ENCODE results near the gene FANCC.

FANCC gene, protein sequence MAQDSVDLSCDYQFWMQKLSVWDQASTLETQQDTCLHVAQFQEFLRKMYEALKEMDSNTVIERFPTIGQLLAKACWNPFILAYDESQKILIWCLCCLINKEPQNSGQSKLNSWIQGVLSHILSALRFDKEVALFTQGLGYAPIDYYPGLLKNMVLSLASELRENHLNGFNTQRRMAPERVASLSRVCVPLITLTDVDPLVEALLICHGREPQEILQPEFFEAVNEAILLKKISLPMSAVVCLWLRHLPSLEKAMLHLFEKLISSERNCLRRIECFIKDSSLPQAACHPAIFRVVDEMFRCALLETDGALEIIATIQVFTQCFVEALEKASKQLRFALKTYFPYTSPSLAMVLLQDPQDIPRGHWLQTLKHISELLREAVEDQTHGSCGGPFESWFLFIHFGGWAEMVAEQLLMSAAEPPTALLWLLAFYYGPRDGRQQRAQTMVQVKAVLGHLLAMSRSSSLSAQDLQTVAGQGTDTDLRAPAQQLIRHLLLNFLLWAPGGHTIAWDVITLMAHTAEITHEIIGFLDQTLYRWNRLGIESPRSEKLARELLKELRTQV

DNA sequence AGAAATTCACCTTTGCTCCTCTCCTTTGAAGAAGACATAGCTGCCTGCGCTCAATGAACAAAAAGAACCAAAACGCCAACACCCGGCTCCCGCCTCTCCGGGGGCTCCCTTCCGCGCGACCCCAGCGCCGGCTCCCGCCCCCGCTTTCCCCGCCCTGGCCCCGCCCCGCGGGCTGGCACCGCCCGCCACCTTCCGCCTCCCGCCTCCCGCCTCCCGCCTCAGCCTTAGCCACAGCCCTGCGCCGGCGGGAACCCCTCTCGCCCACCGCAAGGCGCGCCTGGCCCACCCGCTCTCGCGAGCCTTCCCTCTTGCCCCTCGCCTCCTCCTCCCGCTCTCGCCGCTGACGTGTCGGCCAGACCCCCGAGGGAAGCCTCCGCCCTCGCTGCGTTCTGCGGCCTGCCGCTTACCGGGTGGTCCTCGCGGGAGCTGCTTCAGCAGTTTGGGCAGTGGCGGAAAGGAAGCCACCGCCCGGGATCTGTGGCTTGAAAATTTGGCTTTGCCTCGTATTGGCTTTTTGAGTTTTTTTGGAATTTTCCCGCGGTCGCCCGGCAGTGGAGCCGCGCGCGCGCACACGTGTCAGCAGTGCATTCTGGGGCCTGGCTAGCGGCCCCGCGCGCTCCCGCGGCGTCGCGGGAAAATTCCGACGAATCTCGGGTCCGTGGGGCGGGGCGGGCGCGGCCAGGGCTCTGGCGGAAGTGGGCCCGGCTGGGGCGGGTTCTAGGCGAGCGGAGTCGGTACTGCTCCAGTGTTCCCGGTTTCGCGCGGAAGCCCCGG, at the start of gene FANCC:
Gene FANCC (minus strand): TSS at position 591 of the 774 bp plus-strand sequence. CDS start 68,418 bp downstream, outside the sequence.
- DNase-seq = peak in 55 of 56 donors; percentile 26 to 94 (median 80)

DNA sequence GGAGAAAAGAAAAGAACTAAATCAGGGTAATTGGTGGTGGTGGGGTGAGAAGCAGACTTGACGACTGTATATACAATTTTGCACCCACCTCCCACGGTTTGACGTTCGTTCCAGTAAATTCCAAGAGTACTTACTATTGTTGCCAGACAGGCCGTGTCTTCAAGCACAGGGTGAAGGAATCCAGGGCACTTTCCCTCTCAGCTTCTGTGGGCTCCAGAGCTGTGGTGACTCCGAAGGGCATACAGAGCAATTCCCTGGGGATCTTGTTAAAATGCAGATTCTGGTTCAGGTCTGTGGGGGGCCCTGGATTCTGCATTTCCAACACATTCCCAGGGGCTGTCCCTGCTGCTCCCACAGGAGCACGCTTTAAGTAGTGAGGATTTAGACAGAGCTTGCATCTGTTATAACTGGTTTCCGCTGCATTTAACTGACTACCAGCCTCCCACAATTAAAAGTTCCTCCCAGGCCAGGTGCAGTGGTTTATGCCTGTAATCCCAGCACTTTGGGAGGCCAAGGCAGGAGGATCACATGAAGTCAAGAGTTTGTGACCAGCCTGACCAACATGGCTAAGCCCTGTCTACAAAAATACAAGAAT, 49.3 kb upstream of the FANCC start:
- DNase-seq = no peak

DNA sequence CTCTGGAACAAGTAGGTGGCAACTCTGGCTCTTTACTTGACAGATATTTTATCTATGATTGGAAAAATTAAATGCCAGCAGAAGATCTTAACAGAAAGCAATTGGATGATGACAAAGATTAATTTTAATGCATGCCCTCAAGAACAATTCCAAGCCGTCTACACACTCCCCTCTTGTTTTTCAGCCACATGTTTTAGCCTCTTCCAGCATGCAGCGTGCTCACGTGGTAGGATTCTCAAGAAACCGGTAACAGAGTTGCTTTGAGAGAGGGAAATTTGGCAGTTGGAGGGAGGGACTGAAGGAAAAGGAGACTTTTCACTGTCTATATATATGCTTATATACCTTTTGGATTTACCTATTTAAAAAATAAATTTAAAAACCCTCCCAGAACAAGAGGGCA, 48.3 kb upstream of the FANCC start:
- DNase-seq = no peak

DNA sequence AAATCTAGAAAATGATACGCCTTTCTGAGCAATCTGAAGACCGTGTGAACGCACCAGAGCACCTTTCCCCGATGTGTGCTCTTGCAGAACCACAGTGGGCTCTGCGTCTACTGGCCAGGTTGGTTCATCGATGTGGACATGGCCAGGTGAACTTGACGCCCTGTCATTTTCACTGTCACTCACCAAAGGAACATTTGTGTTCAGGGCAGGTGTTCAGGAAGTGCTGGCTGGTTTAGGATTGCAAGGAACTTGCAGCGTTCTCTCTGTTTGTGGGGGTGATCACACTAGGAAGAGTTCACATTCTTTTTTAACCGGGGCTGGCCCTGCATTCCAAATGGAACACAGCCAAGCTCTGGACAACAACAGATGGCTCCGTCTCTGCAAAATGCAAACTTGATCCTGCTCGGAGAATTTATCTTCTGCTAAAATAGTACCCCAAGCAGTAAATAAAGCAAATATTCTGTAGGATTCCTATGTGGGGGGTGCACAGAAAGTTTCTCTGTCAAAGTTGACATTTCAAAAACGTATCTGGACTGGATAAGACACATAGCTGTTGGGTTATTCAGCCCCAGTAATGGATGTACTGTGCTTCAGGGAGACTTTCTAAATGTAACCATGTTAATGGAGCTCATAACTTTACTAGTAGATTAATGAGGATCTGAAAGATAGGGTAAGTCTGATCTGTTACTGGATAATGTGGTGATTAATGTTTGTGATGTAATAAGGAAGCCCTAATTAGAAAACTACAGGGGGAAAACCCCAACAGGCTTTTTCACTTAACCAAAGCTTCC, 45.7 kb upstream of the FANCC start:
- DNase-seq = no peak

DNA sequence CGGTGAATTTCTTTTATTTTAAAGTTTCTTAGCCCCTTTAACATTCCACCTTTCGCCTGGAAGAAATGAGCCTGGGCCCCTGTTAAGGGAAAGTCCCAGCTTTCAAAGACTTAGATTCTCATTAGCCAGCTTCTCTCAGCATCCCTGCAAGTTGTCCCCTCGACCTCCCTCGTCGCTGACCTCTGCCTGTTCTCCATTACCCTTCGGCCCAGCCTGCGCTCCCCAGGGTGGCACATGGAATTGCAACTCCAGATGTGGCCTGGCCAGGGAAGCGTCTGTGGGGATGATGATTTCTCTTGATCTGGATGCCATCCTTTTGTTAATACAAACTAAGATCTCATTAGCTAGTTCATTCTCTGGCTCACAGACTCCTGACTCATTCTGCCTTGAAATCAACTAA, 43.4 kb upstream of the FANCC start:
- no peak for DNase-seq

DNA sequence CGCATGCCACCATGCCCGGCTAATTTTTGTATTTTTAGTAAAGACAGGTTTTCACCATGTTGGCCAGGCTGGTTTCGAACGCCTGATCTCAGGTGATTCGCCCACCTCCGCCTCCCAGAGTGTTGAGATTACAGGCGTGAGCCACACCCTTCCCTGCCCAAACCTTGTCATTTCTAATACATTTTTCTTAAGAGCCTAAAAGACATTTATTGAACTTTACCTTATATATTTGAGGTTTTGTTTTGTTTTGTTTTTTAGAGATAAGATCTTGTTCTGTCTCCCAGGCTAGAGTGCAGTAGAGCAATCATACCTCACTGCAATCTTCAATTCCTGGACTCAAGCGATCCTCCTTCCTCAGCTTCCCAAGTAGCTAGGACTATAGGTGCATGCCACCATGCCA, 39.8 kb upstream of the FANCC start:
- no peak for DNase-seq

DNA sequence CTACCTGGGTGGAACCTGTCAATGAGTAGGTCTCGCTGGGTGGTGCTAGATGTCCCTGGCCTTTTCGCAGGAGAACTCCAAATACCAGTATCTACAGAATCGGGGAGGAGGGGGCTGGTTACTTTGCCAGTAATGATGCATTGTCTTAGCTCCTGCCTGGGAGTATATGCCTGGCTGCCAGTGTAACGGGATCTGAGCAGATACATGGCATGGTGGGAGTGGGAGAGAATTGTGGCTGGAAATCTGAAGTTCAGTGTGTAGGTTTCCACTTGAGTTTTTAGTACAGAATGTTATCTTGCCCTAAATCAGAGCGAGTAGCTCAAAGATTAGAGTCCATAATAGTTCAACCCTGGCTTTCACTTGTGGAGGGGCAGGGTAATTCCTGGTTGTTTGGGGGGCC, 38.0 kb upstream of the FANCC start:
- DNase-seq = no peak

DNA sequence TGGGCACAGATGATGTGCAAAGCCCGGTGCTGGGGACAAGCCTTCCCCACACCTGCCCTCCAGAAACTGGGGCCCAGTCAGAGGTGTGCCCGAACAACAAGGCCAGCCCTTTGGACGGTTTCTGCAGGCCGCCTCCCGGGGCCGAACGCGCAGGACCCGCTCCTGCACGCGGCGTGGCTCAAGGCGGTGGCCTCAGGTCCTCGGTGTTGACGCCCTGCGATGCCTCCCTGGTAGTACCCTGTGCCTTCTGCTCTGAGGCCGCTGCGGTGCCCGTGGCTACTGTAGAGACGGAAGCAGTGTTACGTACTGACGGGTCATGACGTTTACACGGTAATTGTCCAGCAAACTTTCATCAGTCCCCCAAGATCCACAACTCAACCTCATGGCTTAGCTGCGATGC, 33.5 kb upstream of the FANCC start:
- no peak for DNase-seq

DNA sequence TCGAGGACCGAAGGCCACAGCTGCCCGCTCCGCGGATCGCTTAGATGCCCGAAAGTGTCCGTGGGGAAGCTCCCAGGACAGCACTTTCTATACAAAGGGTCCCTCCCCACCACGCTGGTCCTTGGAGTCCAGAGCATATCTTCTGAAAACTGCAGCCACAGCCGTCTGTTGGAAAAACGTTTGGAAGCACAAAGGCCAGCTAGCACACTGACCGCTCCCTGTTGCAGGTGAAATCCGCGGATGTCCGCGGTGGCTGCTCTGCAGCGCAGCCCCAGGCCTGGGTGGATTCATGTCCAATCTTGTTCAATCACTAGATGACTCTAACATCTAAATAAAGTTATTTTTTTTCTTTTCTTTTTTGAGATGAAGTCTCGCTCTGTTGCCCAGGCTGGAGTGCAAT, 32.8 kb upstream of the FANCC start:
- DNase-seq = no peak

DNA sequence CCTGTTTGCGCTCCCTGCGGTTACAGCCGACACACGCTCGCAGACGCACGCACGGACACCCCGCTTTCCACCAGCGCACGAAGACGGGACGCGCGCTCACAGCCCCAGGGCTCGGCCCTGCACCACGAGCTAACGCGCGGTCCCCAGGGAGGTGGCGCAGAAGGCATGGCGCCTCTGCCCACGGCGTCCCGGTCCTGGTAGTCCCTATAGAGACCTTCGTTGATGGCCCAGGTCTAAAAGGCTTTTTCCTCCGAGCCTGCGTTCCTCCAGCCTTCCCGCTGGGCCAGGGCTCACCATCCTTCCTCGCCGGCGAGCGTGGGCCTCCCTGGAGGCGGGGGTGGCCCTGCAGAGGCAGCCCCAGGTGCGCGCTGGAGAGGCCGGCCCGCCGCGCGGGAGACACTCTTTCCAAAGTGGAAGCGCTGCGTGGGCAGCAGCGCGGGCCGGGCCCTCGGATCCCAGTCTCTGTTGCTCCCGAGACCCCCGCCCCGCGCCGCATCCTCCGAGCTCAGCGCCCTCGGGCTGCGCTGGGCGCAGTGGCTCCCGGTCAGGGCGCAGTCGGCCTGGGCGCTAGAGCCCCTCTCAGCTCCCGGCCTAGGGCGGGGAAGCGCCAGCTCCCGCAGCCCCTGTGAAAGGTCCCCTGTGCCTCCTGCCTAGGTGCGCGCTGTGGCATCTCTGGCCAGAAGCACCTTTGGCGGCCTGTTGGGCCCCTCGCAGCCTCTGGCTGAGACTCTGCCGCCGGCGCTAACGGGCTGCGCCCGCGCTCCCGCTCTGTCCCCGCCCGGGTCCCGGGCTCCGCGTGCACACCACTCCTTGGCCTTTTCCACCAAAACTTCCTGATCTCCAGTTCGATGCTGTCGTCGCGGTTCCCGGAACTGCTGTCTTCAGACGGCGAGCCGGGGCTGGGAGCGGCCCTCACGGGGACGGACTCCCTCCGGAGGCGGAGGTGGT, 31.9 kb upstream of the FANCC start:
- no peak for DNase-seq

DNA sequence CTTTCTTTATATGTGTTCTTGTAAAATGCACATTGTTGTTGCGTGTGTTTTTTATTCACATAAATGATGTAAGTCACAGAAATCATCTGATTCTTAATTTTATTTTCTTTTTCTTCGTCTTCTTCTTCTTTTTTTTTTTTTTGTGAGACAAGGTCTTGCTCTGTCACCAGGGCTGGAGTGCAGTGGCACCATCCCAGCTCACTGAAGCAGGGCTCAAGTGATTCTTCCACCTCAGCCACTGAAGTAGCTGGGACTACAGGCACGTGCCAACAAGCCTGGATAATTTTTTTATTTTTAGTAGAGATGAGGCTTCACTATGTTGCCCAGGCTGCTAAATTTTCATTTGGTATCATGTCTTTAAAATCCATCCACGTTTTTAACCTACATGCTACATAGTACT, 28.5 kb upstream of the FANCC start:
- no peak for DNase-seq

DNA sequence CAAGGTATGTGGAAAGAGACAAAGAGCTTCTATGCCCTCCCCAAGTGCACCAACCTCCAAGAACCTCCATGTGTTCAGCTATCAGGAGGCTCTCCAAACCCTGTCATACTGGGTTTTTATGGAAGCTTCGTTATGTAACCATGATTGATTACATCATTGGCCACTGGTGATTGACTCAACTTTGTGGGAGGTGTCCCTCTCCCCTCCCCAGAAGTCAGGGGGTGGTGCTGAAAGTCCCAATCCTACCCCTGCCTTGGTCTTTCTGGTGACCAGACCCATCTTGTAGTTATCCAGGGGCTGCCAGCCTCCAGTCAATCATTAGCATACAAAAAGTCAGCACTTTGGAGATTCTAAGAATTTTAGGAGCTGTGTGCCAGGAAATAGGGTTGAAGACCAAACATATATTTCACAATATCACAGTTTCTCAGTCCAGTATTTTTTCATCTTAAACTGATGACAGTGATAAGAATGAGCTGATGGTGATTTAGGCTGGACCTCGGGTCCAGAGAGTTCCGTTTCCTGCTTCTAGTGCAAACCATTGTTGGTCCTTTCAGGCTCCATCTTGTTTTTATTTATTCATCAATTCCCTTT, 27.3 kb upstream of the FANCC start:
- no peak for DNase-seq

DNA sequence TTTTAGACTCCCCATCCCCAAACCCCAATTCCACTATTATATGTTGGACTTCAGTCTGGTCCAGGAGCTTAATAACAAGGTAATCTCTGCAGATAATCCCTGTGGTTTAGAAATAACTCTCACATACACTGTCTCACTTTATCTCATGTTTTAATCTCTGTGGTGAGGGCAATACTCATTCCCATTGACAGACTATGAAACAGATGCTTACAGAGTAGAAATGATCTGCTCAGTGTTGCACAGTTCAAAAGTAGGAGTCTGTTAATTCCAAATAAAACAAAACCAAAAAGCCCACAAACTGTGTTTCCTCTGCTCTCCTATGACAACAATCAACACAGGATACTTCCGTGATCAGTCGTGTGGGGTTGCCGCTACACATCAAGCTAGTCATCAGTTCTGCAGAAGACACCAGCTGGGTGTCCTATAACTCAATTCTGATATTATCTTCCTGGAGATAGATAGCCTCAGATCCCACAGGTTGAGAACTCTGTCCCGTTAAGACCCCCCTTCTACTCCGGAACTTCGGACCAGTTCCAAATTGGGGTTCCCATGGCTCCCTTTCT, 26.3 kb upstream of the FANCC start:
- DNase-seq = no peak

DNA sequence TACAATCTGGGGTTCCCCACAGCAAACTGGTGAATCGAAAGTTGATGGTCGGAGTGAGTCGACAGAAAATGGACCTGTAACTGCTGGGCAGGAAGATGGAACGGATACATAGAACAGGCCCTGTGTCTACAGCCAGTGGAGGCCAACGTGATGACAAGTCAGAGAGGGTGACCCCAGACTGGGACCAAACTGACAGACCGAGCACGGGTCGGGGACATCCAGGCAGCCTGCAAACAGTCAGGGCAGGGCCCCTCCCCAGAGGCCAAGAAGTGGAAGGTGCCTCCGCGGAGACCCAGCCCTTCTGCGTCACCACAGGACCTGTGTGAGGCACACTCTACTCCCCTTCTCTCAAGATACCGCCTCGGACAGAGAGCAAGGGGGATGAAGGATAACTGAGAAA, 25.1 kb upstream of the FANCC start:
- no peak for DNase-seq

DNA sequence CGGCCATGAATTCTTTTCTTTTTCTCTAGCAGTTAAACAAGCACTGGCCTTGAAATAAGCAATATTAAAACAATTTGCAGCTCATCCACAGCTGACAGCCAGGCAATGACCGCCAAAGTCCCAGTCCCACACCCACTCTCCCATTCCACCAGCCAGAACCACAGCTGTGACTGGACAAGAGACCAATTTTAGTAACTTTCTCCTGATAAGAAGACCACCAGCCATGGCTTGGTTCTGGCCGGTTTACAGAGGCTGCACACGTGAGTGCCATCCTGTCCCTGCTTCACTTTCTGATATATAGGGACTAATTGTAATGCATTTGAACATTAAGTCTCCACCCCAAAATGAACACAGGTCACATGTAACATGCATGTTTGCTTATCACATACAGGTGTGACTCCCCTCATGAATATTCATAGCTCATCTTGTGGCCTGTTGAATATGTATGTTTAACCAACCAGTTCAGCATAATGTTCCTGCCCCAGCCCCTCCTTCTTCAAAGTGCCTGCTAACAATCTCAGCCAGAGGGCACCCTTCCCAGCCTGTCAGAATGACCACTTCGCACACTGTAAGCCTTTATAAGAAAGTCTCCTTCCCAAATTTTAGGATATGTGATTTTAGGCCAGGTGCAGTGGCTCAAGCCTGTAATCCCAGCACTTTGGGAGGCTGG, 23.9 kb upstream of the FANCC start:
- DNase-seq = peak in 1 of 56 donors; percentile 5

DNA sequence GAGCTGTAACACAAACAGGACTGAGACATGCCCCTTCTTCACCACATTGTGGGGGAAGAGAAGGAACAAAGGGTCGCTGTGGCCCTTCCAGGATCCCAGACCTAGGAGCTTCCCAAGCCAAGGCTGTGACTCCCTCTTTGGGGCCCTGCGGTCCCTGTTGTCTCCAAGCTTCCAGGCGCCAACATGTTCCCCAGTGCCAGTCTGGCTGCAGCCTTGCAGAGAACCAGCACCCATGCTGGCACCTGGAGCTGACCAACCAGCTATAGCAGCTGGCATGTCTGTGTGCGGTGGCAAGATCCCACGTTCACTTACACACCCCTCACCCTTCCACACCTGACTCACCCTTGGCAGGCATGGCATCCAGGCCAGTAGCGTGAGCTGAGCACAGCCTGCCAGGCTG, 20.7 kb upstream of the FANCC start:
- DNase-seq = no peak

DNA sequence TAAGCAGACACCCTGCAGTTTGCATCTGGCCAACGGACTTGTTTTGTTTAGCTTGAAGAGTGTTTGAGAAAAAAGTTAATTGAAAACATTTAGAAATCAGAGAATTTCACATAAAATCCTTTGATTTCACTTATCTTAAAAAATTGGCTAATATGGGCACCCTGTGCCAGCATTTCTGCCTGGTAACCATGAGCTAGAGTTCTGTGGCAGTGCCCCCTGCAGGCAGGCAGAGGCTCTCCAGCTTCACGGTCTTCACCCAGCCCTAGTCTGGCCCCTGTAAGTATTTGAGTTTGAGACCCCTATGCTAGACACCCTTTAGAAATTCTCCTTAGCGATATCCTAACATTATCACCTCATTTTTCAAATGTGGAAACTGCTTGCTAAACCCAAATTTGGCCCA, 18.8 kb upstream of the FANCC start:
- no peak for DNase-seq

DNA sequence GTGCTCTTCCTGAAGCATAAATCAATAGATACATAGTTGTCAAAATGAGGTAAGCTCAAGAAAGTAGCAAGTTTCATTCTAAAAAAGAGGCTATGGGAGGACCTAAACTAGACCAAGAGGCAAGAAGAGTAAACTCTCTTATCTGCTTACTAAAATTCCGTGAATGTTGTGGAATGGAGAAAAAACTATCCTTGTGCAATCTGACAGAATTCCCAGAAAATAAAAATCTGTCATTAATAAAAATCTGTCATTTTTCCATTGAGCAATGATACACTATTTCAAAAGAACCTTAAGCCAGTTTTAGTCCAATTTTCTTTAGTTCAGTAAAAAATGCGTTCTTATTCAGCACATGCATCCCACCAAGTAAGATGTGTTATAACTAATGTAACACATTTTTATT, 15.9 kb upstream of the FANCC start:
- DNase-seq = no peak

DNA sequence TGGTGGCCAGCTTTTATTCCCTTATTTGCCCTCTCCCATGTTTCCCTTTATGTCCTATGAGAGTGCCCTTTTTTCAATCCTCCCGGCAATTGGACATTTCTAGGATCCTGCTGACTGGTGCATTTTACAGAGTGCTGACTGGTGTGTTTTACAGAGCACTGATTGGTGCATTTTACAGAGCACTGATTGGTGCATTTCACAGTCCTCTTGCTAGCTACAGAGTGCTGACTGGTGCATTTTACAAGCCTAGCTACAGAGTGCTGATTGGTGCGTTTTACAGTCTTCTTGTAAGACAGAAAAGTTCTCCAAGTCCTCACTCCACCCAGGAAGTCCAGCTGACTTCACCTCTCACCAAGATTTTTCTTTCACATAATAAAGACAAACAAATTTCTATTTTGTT, 15.4 kb upstream of the FANCC start:
- DNase-seq = no peak

All from amygdala (tissue), 56 donors.